SK-N-SH (cell line): Measurements from ENCODE around the gene TFAP2D. TPM values are rescaled to one million over a fixed set of nuclear protein-coding genes. Genes with fewer than 3 reads are reported as not detected.

Experiments used
- CTCF ChIA-PET: fragments of 300-600, 350-600 bp; formaldehyde crosslinking; extraction: SDS; loops from one replicate; lab custom pipeline; 2021; lab: Yijun Ruan, JAX
- POLR2A ChIA-PET: fragments of 350-600 bp; sonication (Branson Sonifier 250); formaldehyde crosslinking; extraction: SDS; loops from one replicate; lab custom pipeline; 2020; ENCODE audit warnings: antibody characterized with exemption, inconsistent platforms; lab: Yijun Ruan, JAX
- DNase-seq: peaks from one replicate; pipeline ENCODE4 v3.0.0; 2012
- H2AFZ ChIP-seq: fragments of 200-600 bp; sonication (generic); 2 replicates; pipeline ENCODE4 v1.8.1; 2016; ENCODE audit warnings: antibody characterized with exemption, mild to moderate bottlenecking, low read depth
- H3F3A ChIP-seq: fragments of 200-600 bp; sonication (generic); replicated peaks from 2 replicates; pipeline ENCODE3; 2016; ENCODE audit warnings: antibody characterized with exemption, mild to moderate bottlenecking; ENCODE audit not compliant: insufficient read depth
- H3K27ac ChIP-seq, 2 experiments: fragments of 200-500 bp in 1 of 2; fragments of 200-600 bp in 1 of 2; sonication (Bioruptor generic) in 1 of 2; sonication (generic), shearing (Covaris generic) in 1 of 2; 2 replicates each; pipeline versions ENCODE4 v1.5.1 to v1.6.1; 2014 to 2016; ENCODE audit warnings: low read depth in 2 of 2, inconsistent platforms in 1 of 2, low read length in 1 of 2, mild to moderate bottlenecking in 1 of 2, mixed read lengths in 1 of 2
- H3K27me3 ChIP-seq: fragments of 200-600 bp; sonication (generic), shearing (Covaris generic); 2 replicates; pipeline ENCODE4 v1.6.1; 2016; ENCODE audit warnings: mixed run types; ENCODE audit not compliant: insufficient read depth
- H3K36me3 ChIP-seq, 2 experiments: fragments of 200-500 bp in 1 of 2; fragments of 200-600 bp in 1 of 2; sonication (Bioruptor generic) in 1 of 2; sonication (generic) in 1 of 2; replicated peaks in 1 of 2; 2 replicates each; pipeline versions ENCODE3 to v1.5.1; 2014 to 2016; ENCODE audit warnings: low read length in 1 of 2, mild to moderate bottlenecking in 1 of 2; ENCODE audit not compliant: insufficient read depth in 2 of 2, control insufficient read depth in 1 of 2
- H3K4me1 ChIP-seq, 2 experiments: fragments of 200-500 bp in 1 of 2; fragments of 200-600 bp in 1 of 2; sonication (Bioruptor generic) in 1 of 2; sonication (generic), shearing (Covaris generic) in 1 of 2; 2 replicates each; pipeline versions ENCODE4 v1.5.1 to v1.6.1; 2014 to 2016; ENCODE audit warnings: low read depth in 1 of 2, low read length in 1 of 2, mixed run types in 1 of 2; ENCODE audit not compliant: insufficient read depth in 2 of 2, control insufficient read depth in 1 of 2
- H3K4me2 ChIP-seq: fragments of 200-600 bp; sonication (generic), shearing (Covaris generic); 2 replicates; pipeline ENCODE4 v1.6.1; 2017; ENCODE audit warnings: mixed run types
- H3K4me3 ChIP-seq, 2 experiments: fragments of 200-500 bp in 1 of 2; fragments of 200-600 bp in 1 of 2; sonication (Bioruptor generic) in 1 of 2; sonication (generic), shearing (Covaris generic) in 1 of 2; 2 replicates each; pipeline versions ENCODE4 v1.5.1 to v1.8.1; 2014 to 2016; ENCODE audit warnings: low read depth in 2 of 2, inconsistent platforms in 1 of 2, low read length in 1 of 2, mild to moderate bottlenecking in 1 of 2, mixed read lengths in 1 of 2, moderate library complexity in 1 of 2
- H3K79me2 ChIP-seq: fragments of 200-600 bp; sonication (generic); 2 replicates; pipeline ENCODE4 v1.8.1; 2017; ENCODE audit warnings: mild to moderate bottlenecking; ENCODE audit not compliant: insufficient read depth
- H3K9ac ChIP-seq: fragments of 200-600 bp; sonication (generic); 2 replicates; pipeline ENCODE4 v1.6.1; 2017; ENCODE audit warnings: mixed run types
- H3K9me2 ChIP-seq: fragments of 200-600 bp; sonication (generic); 2 replicates; pipeline ENCODE4 v1.6.1; 2017; ENCODE audit warnings: mixed run types
- H3K9me3 ChIP-seq: fragments of 200-600 bp; sonication (generic); 2 replicates; pipeline ENCODE4 v1.6.1; 2017; ENCODE audit warnings: mixed run types, mild to moderate bottlenecking, moderate library complexity
- H4K20me1 ChIP-seq: fragments of 200-600 bp; sonication (generic); 2 replicates; pipeline ENCODE4 v1.6.1; 2017; ENCODE audit warnings: mild to moderate bottlenecking, mixed run types; ENCODE audit not compliant: insufficient read depth
- CHD2 ChIP-seq: fragments of 150-350 bp; IDR thresholded peaks from 2 replicates; pipeline ENCODE4 v1.6.1; 2018; ENCODE audit warnings: low read length; ENCODE audit not compliant: partially characterized antibody
- EP300 ChIP-seq, 2 experiments: IDR thresholded peaks; 2 replicates each; pipeline versions ENCODE4 v1.4.0 to v1.6.1; 2012; ENCODE audit warnings: borderline replicate concordance in 1 of 2, low read depth in 1 of 2, low read length in 1 of 2
- EZH2phosphoT487 ChIP-seq: fragments of 200-600 bp; sonication (generic); IDR thresholded peaks from 2 replicates; pipeline ENCODE4 v1.6.1; 2017; ENCODE audit warnings: low read depth, mixed run types, mild to moderate bottlenecking, antibody characterized with exemption, moderate library complexity, borderline replicate concordance
- FOXJ3 ChIP-seq: sonication (generic); formaldehyde crosslinking; IDR thresholded peaks from 2 replicates; pipeline ENCODE4 v1.5.1; 2020; ENCODE audit warnings: mild to moderate bottlenecking, missing genetic modification reagents
- GABPA ChIP-seq: IDR thresholded peaks from 2 replicates; pipeline ENCODE4 v1.4.0; 2012; ENCODE audit warnings: low read depth, mild to moderate bottlenecking
- GATA2 ChIP-seq: sonication (generic); formaldehyde crosslinking; IDR thresholded peaks from 2 replicates; pipeline ENCODE4 v1.5.0; 2020; ENCODE audit warnings: mild to moderate bottlenecking, missing genetic modification reagents
- JUND ChIP-seq: IDR thresholded peaks from 2 replicates; pipeline ENCODE4 v1.4.0; 2012
- MAX ChIP-seq: IDR thresholded peaks from 2 replicates; pipeline ENCODE4 v1.4.0; 2012; ENCODE audit warnings: low read depth
- MXI1 ChIP-seq: IDR thresholded peaks from 2 replicates; pipeline ENCODE4 v1.6.1; 2012; ENCODE audit warnings: mild to moderate bottlenecking, low read depth, low read length, improper control_type of control experiment
- RCOR1 ChIP-seq: fragments of 150-350 bp; IDR thresholded peaks from 2 replicates; pipeline ENCODE4 v1.6.1; 2017; ENCODE audit warnings: antibody characterized with exemption, low read length
- TAF1 ChIP-seq: IDR thresholded peaks from 2 replicates; pipeline ENCODE4 v1.6.1; 2012; ENCODE audit warnings: low read depth, mild to moderate bottlenecking, low read length, moderate library complexity, borderline replicate concordance
- USF1 ChIP-seq: IDR thresholded peaks from 2 replicates; pipeline ENCODE4 v1.4.0; 2012; ENCODE audit warnings: low read depth, borderline replicate concordance
- YY1 ChIP-seq: IDR thresholded peaks from 2 replicates; pipeline ENCODE4 v1.4.0; 2012; ENCODE audit warnings: low read depth, mild to moderate bottlenecking
- WGBS: methylation state at CpG from one replicate; pipeline ENCODE4 v1.1.6; 2017; ENCODE audit warnings: low lambda C conversion rate; 5-methylcytosine and 5-hydroxymethylcytosine counted together
- polyA plus RNA-seq, 3 experiments: library from polyadenylated mRNA; depleted of rRNA; stranded (reverse); fragments of >200 nt; gene quantifications; 2 replicates each; pipeline ENCODE4 v1.2.3, GENCODE V29; 2012

Gene TFAP2D
- polyA plus RNA-seq, 1 of the 3 experiments (the other 2 are of a cell fraction) = not detected

- Histone ChIP-seq H3K27ac (peak within 1 kb of the TSS in 1 of 2 experiments; percentile 99; a peak in 2 of 4 replicates), H3K4me3 (peak within 1 kb of the TSS; percentile 47 to 52), H3K27me3 (peaks cover 62% of the 10 kb centered on the region), H3K9ac (no peak within 1 kb of the TSS), H3F3A (no peaks in the 10 kb centered on the region), H2AFZ (peak within 1 kb of the TSS; percentile 56), H3K4me2 (peak within 1 kb of the TSS; percentile 65; the same call in 1 of the 2 replicates), H3K9me2 (no peaks in the 10 kb centered on the region), H3K36me3 (peaks cover 0 to 2% of the 10 kb centered on the region in 2 experiments), H3K4me1 (peaks cover 0 to 3% of the 10 kb centered on the region in 2 experiments; a peak in 1 of 4 replicates), H3K79me2 (no peaks in the 10 kb centered on the region), H4K20me1 (no peaks in the 10 kb centered on the region; the same call in 1 of the 2 replicates), H3K9me3 (no peaks in the 10 kb centered on the region)
- no peak for TF ChIP-seq JUND
- no peak for TF ChIP-seq YY1
- peak; percentile 45 for TF ChIP-seq CHD2
- TF ChIP-seq MAX = no peak
- TF ChIP-seq EP300 (IDR thresholded peaks at IDR 0.05; ENCODE audit: borderline replicate concordance in 1 of 2, low read depth in 1 of 2, low read length in 1 of 2) = peak in 1 of 2 experiments; percentile 38; a peak in 1 of 4 replicates
- peak; percentile 97 for TF ChIP-seq MXI1
- TF ChIP-seq RCOR1 = peak; percentile 67; the same call in 1 of the 2 replicates
- TF ChIP-seq TAF1 = peak; percentile 68
- no peak for TF ChIP-seq USF1
- peak; percentile 35 for TF ChIP-seq GATA2 (CRISPR knock-in tag)
- TF ChIP-seq GABPA = no peak
- 3% methylated on average over 7 of the region's 7 CpGs for WGBS
- DNase-seq = peak; percentile 82
- POLR2A ChIA-PET = interaction anchor here (0.7 to 6.6 kb wide), 10 partner anchors 12 to 1198 kb away, joined by 3 to 57 read pairs (median 6); no protein-coding TSS in a partner anchor
- CTCF ChIA-PET = interaction anchor here (0.7 to 1.2 kb wide), 8 partner anchors 9 to 1705 kb away, joined by 3 to 5 read pairs (median 3); no protein-coding TSS in a partner anchor
These were observed 105.3 kb downstream of the TFAP2D start, which contains the start of gene TFAP2B for GRCh38 chr6:50818673-50819072. TFAP2B (plus strand) TSS chr6:50818871; CDS start chr6:50818892, 21 bp downstream.

- Histone ChIP-seq H3K79me2 (no peaks in the 10 kb centered on the region), H3K4me2 (peak overlapping the region; percentile 65; the same call in 1 of the 2 replicates), H3K9ac (no peak overlapping the region), H3K4me1 (peaks cover 0 to 3% of the 10 kb centered on the region in 2 experiments; a peak in 1 of 4 replicates), H4K20me1 (no peaks in the 10 kb centered on the region; the same call in 1 of the 2 replicates), H3K27ac (peak overlapping the region in 1 of 2 experiments; percentile 99; a peak in 2 of 4 replicates), H3K9me2 (no peaks in the 10 kb centered on the region), H3K4me3 (peak overlapping the region; percentile 47 to 52), H2AFZ (peak overlapping the region; percentile 56), H3K36me3 (peaks cover 0 to 4% of the 10 kb centered on the region in 2 experiments), H3F3A (no peaks in the 10 kb centered on the region), H3K27me3 (peaks cover 70% of the 10 kb centered on the region), H3K9me3 (no peaks in the 10 kb centered on the region)
- WGBS = 2% methylated on average over 16 of the region's 45 CpGs
- DNase-seq = no peak
- TF ChIP-seq FOXJ3 (CRISPR knock-in tag) (no peak), EZH2phosphoT487 (peak; percentile 85; the same call in 1 of the 2 replicates)
- ChIA-PET POLR2A (interaction anchor here (0.6 to 6.6 kb wide), 12 partner anchors 12 to 1225 kb away, joined by 3 to 57 read pairs (median 6); no protein-coding TSS in a partner anchor), CTCF (interaction anchor here (0.9 to 1.3 kb wide), 7 partner anchors 531 to 1202 kb away, joined by 3 to 5 read pairs (median 3); no protein-coding TSS in a partner anchor)
These were observed 106.2 kb downstream of the TFAP2D start for GRCh38 chr6:50819466-50819903.
